Tibial nerve (tissue), 4 donors: ENCODE measurements around the gene MAML2.

Experiments
- EP300 ChIP-seq, 2 donors: sonication (generic); formaldehyde crosslinking; IDR thresholded peaks; one replicate each; pipeline ENCODE4 v1.6.1; 2017; ENCODE audit warnings: antibody characterized with exemption in 2 of 2, mild to moderate bottlenecking in 1 of 2
- POLR2A ChIP-seq, 2 donors: fragments of 450-650 bp; IDR thresholded peaks; one replicate each; pipeline ENCODE4 v1.6.1; 2017; ENCODE audit warnings: antibody characterized with exemption in 2 of 2, mild to moderate bottlenecking in 2 of 2, moderate library complexity in 2 of 2
- TF ChIP-seq, protein P1 (sequence below), 5 experiments: fragments of 200-600 bp in 3 of 5; fragments of 450-650 bp in 2 of 5; sonication (generic) in 3 of 5; IDR thresholded peaks; one replicate each; pipeline ENCODE4 v1.5.1; 2016 to 2019; ENCODE audit warnings: antibody characterized with exemption in 5 of 5, mild to moderate bottlenecking in 3 of 5, moderate library complexity in 2 of 5

DNA sequence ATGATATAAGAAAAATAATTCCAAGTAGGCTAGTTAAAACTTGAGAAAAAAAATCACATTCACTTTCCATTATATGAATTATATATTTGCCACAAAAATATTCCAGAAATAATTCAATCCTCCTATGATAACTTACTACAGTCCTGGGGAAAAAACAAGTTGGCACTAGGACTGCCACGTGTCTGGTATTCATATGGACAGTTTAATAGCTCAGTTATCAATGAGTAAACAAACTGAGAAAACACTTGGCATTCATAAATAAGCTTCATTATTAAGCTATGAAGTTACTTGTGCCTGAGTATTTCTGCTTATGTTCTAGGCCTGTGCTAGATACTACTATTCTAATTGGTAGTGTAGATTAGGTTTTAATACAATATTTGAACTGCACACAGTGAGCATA, 22.5 kb upstream of the MAML2 start:
- TF ChIP-seq, protein P1, sequence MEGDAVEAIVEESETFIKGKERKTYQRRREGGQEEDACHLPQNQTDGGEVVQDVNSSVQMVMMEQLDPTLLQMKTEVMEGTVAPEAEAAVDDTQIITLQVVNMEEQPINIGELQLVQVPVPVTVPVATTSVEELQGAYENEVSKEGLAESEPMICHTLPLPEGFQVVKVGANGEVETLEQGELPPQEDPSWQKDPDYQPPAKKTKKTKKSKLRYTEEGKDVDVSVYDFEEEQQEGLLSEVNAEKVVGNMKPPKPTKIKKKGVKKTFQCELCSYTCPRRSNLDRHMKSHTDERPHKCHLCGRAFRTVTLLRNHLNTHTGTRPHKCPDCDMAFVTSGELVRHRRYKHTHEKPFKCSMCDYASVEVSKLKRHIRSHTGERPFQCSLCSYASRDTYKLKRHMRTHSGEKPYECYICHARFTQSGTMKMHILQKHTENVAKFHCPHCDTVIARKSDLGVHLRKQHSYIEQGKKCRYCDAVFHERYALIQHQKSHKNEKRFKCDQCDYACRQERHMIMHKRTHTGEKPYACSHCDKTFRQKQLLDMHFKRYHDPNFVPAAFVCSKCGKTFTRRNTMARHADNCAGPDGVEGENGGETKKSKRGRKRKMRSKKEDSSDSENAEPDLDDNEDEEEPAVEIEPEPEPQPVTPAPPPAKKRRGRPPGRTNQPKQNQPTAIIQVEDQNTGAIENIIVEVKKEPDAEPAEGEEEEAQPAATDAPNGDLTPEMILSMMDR (IDR thresholded peaks at IDR 0.05), result no peak
- TF ChIP-seq EP300 (IDR thresholded peaks at IDR 0.05) (no peak), POLR2A (IDR thresholded peaks at IDR 0.05) (no peak)
